ENCODE data around the gene ZSWIM6. TPM values are rescaled to one million over a fixed set of nuclear protein-coding genes. Genes with fewer than 3 reads are reported as not detected.

The ZSWIM6 gene
- total RNA-seq, 1 donor from 2014 or later = 48.5 TPM

DNA sequence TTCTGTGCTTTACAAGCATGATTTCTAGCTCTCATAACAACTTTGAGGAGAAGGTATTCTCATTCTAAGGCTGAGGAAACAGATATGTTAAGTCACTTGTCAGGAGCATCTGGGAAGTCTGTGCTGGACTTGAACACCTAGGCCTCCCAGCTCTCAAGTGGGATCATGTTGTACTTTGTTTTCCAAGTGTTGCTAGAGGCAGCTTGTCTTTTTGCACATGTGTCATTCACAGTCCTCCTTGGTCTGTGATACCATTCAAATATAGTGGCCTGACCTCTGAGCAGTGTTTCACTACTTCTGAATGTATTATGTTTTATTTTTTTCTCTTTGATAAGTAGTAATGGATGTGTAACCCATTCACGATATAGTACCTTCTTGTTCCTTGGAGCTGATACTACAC, 21.2 kb downstream of the ZSWIM6 start:
- FAIRE-seq = no peak
- DNase-seq (ENCODE audit: low spot score in 2 of 2) = no peak

DNA sequence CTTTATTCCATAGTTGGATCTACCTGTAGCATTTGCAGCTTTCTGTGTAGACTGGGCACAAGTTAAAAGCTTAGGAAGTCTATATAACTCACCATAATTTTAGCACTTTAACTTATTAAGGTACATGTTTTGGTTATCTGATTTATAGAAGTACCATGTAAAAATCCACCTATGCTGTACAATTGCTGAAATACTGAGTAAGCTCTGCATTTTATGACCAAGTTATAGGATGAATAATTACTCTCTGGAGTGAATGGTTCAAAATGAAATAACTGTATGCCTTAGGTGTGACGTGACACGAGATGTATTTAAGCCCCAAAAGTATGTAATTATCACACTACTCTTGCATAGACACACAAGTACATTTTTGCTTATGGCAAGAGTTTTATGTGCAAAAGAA, 22.1 kb downstream of the ZSWIM6 start:
- no peak for DNase-seq (ENCODE audit: low spot score in 2 of 2)
- no peak for FAIRE-seq

DNA sequence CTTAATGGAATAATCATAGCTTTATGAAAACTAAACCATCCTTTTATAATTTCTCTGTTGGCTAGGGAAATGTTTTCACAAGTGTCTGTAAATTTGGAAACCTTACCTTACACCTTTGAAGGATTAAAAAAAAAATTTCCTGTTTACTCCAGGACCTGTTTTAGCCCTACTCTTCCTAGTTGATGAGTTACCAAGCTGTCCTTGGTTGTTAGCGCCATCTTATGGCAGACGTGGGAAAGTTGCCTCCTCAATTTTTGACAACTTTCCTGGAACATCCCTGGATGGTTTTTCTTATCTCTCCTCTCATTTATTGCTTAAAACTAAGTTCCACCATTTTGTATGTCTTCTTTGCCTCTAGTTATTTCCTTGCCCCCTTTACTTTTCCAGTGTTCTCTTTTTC, 25.7 kb downstream of the ZSWIM6 start:
- no peak for DNase-seq (ENCODE audit: low spot score in 2 of 2)
- FAIRE-seq = no peak

DNA sequence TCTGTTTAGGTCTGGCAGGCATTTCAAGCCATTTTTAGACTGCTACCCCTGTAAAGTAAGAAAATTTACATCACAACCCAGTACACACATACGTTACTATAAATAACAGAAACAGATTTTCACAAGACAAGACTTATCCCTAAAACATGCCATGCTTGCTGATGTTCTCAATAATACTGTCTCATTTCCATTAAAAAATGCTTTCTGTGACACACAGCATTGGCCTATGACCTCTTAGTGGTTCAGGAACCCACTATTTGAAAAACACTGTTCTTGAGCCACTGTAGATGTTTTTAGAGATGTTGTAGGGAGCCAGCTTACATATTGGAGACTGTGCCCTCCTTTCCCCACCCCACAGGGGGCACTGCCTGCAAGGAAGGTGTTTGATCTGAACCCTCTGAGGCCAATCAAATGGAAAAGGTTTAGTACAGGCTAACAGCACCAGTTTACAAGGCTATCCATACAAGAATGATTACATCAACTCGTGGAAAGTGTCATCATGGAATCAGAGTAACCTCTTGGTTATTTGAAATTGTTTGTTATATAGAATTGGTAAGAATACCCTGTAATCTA, 30.8 kb downstream of the ZSWIM6 start:
- FAIRE-seq (no peak), DNase-seq (ENCODE audit: low spot score in 2 of 2) (no peak)

DNA sequence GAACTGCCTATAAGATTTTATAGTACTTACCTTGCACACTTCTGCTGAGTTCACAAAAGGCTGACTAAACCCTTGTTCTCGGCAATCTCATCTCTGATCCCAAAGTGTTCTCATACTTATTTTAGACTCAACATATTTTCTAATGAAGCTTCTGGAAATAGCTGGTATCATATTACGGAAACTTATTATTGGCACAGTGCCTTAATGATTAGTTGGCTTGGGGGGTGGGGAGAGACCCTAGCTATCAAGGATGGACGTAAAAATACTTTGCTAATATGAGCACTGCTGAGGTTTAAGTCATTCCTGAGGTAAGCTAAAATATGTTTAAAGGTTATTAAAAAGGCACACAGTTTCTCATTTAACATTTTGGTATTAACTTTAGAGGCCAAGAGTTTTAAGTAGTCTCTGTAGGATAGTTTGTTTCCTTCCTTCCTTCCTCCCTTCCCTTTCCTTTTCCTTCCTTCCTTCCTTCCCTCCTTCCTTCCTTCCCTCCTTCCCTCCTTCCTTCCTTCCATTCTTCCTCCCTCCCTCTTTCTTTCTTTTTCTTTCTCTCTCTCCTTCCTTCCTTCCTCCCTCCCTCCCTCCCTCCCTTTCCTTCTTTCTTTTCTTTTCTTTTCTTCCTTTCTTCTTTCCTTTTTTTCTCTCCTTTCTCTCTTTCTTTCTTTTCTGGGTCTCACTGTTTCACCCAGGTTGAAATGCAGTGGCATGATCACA, 31.5 kb downstream of the ZSWIM6 start:
- DNase-seq (ENCODE audit: low spot score in 2 of 2) = no peak
- FAIRE-seq = no peak

DNA sequence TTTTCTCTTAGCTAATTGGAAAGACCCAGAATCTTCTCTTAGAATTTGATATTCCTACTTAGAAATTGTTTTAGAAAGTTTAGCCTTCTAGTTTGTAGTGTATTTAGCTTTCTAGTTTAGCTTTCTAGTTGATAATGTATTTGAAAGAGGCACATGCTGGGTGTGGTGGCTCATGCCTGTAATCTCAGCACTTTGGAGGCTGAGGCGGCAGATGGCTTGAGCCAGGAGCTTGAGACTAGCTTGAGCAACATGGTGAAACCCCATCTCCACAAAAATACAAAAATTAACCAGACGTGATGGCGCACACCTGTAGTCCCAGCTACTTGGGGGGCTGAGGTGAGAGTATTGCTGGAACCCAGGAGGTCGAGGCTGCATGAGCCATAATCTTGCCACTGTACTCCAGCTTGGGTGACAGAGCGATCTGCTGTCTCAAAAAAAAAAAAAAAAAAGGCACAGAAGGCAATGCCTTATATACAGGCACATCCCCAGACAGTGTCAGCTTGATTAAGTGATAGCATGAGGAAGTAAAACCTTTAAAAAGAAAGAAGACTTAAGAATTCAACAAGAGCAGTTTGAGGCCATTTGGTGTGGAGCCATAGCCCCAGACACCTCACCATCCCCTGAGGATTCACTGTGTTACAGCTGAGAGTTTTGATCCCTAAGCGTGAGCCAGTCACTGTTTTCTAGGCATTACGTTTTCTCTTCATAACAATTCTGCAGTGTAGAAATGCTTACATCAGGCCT, 34.6 kb downstream of the ZSWIM6 start:
- DNase-seq (ENCODE audit: low spot score in 2 of 2) (no peak), FAIRE-seq (no peak)

DNA sequence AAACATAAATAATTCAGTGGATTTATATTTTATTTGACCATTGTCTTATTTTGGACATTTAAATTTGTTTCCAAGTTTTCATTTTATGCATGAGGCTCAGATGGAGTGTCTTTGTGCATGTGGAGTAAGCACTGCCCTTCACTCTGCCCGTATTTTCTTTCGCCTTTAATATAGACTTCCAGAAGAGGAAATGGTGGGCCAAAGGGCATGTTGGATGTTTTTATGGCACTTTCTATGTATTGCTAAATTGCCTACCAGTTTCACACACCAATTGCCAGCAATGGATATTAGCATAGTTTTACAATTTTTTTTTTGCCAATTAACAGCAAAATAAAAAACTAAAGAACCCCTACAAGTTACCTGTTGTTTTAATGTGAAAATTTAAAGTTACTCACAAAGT, 38.4 kb downstream of the ZSWIM6 start:
- no peak for FAIRE-seq
- no peak for DNase-seq (ENCODE audit: low spot score in 2 of 2)

DNA sequence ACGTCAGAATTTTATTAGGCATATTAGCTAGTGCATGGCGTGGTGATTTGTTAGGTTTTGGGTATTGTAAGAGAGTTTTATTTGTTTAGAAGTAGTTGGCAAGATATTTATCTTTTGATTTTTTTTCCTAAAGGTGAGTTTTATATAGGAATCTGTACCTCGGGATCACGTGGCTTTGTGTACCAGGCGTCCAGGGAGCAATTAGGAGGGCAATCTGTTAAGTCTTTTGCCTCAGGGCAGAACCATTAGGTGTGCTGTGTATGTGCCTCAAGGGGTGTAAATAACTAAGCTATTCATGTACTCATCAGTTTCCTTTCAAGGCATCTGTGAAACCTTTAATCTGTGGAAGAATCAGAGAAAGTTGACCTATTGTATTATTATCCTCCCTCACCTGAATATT, 39.4 kb downstream of the ZSWIM6 start:
- FAIRE-seq (no peak), DNase-seq (ENCODE audit: low spot score in 2 of 2) (no peak)

DNA sequence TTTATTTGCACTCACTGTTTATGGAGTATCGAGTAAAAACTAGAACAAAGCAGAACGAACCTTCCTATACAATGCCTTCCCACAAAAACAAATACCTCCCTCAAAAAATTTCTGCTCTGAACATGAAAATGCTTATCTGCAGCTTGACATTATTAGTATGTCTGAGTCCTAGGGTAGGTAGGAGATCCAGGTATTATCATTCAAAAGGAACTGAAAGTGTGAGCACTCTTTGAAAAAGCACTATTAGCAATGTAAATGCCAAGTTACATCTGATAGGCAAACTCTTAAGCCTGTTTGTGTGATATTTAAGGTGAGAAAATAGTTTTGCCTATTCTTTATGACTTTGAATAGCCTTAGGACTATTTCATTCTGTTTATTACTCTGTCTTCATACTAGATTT, 47.6 kb downstream of the ZSWIM6 start:
- FAIRE-seq = no peak
- no peak for DNase-seq (ENCODE audit: low spot score in 2 of 2)

DNA sequence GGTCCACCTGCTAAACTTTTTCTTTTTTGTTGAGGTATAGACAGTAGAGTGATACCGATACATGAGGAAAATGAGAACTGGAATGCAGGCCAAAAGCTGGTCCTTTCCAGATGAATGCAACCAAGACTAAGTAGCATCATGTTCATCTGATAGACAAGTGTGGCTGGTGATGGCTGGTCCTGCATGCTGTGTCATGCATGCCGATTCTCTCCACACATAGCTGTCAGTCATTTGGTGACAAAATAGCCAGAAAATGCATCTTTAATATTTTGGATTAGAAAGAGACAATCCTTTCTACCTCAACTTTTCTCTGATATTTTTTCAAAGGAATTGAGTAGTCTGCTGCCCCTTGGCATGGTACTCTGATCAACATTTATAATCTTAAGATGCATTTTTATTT, 49.9 kb downstream of the ZSWIM6 start:
- DNase-seq (ENCODE audit: low spot score in 2 of 2) = no peak
- FAIRE-seq = no peak

DNA sequence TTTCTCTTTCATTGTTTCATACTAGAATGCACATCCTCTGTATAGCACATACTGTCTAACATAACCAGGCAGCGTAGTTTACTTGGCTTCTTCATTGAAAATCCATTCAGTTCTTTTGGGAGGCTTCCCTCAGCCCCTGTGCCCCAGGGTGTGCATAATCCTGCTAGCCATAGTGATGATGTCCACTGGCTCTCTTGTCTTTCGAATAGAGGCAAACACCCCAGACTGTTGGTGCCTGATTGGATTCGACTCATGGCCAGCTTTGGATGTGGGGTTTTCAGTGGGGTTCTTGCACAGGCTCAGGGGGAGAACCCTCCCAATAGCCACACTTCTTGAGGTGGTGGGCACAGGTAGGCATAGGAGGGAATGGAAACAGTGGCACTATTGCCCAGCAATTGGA, 53.6 kb downstream of the ZSWIM6 start:
- DNase-seq (ENCODE audit: low spot score in 2 of 2) = no peak
- no peak for FAIRE-seq

DNA sequence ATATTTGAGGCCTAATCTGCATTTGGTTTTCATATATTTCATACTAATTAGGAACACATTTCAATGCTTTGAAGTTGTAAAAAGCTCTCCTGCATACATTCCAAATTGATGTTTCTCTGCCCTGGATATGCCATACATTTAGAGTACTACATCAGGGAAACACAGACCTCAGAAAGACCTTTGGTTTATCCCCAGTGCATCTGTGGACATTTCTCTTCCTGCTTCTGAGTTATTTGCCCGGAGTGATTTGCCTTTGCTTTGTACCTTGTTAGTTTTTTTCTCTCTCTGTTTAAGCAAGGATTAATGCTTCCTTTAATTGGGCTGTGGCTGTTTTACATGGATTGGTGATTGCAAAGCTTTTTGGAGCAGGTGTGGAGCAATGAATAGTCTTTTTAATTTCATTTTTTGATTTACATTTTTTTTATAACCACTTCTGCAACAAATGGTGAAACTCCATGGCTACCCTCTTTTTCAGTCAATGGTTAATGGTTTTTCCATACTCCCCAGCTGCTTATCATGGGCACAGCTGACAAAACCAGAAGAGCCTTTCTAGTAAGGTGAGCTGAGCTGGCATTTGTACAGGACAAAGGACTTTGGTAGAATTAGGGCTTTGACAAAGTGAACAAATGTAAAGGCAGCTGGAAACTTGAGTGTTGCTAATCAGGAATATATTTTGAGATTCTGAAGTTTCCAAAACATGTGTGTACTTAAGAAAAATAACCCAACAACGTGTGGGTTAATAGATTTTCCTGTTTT, 54.2 kb downstream of the ZSWIM6 start:
- no peak for DNase-seq (ENCODE audit: low spot score in 2 of 2)

DNA sequence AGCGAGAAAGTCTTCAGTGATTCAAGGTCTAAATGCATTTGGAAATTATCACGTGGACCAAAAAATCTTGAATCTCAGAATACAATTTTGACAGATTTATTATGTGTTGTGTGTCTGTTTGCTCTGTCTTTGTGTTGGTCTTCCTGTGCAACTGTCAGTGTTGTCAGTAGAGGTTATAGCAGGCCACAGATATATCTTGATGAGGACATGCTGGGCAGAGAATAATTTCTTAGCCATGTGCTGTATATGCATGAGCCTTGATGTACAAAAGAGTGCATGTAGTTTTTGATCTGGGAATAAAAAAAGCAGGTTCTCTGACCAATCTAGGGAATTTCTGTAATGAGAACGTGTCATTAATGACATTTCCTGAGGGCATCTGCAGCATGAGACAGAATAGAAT, 57.6 kb downstream of the ZSWIM6 start:
- FAIRE-seq (no peak), DNase-seq (ENCODE audit: low spot score in 2 of 2) (no peak)

More for the DNA sequence above, 54.2 kb downstream of the ZSWIM6 start:
- no peak for FAIRE-seq

DNA sequence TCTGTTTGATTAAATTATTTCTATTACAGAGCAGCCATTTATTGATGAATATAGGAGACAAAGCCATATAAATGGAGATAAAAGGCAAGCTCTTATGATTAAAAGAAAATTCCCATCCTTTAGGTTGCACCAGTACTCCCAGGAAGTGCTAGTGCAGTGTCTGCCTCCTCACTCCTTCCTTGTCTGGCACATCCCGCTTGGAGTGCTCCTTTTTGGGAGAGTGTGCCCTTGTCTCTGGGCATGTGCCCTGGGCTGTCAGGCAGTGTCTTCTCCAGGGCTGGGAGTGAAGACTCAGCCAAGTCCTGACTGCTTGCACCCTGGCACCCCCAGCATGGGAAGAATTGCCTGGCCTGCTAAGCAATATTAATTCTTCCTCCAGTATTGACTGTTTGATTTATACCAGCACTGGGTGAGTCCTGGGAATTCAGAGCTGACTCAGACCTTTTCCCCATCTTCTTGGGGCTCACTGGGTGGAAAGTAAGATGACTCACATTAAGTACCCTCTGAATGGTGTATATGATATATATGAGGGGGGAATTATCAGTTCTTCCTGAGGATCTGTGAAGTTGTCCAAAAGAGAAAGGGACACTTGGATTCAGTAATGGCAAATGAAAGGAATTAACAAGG, 62.1 kb downstream of the ZSWIM6 start:
- FAIRE-seq = no peak
- DNase-seq (ENCODE audit: low spot score in 2 of 2) = no peak

DNA sequence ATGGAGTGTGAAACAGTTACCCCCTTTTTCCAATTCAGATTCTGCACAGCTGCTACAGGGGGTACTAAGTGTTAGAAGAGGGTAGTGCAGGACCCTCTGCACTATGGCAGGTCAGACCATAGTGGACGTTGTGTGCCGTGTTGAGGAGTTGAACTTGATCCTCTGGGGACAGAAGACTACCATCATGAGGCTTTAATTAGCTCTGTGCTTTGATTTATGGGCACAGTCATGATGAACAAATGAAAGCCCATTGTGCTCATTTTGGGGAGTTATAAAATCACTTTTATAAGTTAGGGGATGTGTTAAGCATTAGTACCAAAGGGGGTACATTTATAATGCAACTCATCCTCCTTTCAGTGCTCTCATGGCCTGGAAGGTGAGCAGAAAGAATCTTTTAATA, 62.7 kb downstream of the ZSWIM6 start:
- FAIRE-seq = no peak

DNA sequence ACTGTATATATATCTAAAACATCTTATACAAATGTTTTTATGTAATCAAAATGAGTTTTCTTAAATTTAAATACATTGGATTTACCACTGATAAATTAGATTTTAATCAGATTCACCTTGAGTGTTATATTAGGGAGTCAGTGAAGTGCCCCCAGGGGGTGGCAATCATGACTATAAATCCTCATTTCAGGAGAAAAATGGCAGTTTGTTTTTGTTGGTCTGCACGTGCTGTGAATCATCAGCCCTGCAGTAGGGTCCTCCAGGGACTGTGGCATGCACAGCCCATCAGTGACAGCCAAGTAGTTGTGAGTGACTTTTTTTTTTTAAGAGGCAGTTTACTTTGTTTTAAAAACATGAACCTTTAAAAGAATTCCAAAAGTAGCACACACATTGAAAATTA, 65.2 kb downstream of the ZSWIM6 start:
- FAIRE-seq (no peak), DNase-seq (ENCODE audit: low spot score in 2 of 2) (no peak)

More for the DNA sequence above, 62.7 kb downstream of the ZSWIM6 start:
- no peak for DNase-seq (ENCODE audit: low spot score in 2 of 2)

DNA sequence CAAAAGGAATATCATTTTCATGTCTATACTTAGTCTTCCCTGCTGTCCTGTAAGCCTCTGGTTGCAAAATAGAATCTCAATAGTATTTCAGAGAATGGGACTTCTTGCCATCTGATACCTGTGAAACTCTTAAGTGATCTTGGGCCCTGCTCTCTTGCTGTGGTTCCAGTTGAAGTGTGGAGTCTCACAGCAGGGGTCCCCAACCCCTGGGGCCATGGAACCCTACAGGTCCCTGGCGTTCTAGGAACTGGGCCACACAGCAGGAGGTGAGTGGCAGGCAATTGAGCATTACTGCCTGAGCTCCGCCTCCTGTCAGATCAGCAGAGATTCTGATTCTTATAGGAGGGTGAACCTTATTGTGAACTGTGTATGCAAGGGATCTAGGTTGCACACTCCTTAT, 65.9 kb downstream of the ZSWIM6 start:
- no peak for DNase-seq (ENCODE audit: low spot score in 2 of 2)
- FAIRE-seq = no peak

DNA sequence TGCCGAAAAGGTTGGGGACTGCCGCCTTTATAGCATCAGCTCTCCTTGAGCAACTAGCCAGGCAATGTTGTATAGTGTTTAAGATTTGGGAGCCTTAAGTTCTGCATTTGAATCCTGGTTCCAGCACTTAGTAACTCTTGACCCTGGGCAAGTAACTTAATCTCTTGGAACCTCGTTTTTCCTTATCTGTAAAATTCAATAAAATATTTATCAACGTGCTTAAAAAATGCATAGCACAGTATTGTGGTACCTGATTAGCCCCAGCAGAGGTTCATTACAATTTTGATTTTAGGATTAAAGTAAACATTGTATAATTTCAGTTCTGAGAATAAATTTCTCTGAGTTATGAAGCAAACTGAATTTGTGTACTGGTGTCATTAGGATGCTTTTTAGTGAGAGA, 66.4 kb downstream of the ZSWIM6 start:
- FAIRE-seq (no peak), DNase-seq (ENCODE audit: low spot score in 2 of 2) (no peak)

DNA sequence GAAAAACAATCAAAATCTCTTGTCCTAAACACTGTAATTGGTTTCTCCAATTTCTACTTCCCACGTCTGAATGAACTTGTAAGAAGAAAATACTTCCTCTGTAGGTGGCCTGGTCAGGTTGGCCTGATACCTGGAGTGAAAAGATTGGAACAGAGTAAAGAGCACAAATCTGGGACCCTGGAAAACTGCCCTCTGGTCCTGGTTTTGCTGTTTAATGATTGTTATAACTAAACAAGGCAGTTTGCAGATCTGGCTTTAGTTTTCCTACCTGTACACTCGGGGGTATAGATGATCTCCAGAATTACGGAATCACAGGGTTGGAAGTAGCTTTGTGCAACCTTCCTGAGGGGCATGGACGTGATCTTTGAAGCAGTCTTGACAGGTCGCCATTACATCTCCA, 67.6 kb downstream of the ZSWIM6 start:
- no peak for DNase-seq (ENCODE audit: low spot score in 2 of 2)
- FAIRE-seq = no peak

DNA sequence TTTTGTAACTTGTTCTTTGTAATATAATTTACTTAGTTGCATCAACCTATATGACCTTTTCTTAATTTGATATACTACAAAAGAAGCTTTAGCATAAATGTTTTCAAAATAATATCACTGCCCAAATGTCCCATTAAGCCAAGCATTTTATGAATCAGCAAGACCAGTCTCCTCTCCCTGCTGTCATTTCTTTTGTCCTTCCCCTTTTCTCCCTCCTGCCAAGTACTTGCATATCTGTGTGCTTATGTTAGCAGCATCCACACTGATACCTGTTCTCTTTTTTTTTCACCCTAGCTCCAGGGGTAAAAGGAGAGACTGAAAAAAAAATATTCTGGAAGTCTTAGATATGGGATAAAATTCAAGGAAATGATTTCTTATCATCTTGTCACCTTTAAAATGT, 69.7 kb downstream of the ZSWIM6 start:
- no peak for DNase-seq (ENCODE audit: low spot score in 2 of 2)
- FAIRE-seq = no peak
